Stomach (tissue), 19 donors: ENCODE data around the gene LACC1. TPM values are rescaled to one million over a fixed set of nuclear protein-coding genes. Genes with fewer than 3 reads are reported as not detected.

ENCODE experiments used
- DNase-seq, 2 donors: peaks; one replicate each; pipeline versions ENCODE4 v3.0.0 to v3.0.0-alpha.2; 2013 to 2019
- H3K27ac ChIP-seq, 5 donors: fragments of 200-600 bp in 4 of 5; sonication (generic) in 4 of 5; one replicate each; pipeline ENCODE4 v1.5.1; 2013 to 2019; ENCODE audit warnings: mild to moderate bottlenecking in 1 of 5, moderate library complexity in 1 of 5
- H3K27me3 ChIP-seq, 3 donors: fragments of 200-600 bp; sonication (generic); one replicate each; pipeline ENCODE4 v1.5.1; 2017 to 2019; ENCODE audit warnings: mixed run types in 1 of 3
- H3K36me3 ChIP-seq, 4 donors: fragments of 200-600 bp; sonication (generic); 1 replicate in 3 of 4; 2 replicates in 1 of 4; pipeline ENCODE4 v1.5.1; 2016 to 2019
- H3K4me1 ChIP-seq, 4 donors: fragments of 200-600 bp; sonication (generic); one replicate each; pipeline ENCODE4 v1.5.1; 2016 to 2019
- H3K4me3 ChIP-seq, 4 donors: fragments of 200-600 bp; sonication (generic) in 3 of 4; one replicate each; pipeline ENCODE4 v1.5.1; 2016 to 2019; ENCODE audit warnings: mild to moderate bottlenecking in 1 of 4
- H3K9me3 ChIP-seq, 4 donors: fragments of 200-600 bp; sonication (generic); one replicate each; pipeline ENCODE4 v1.5.1; 2016 to 2019
- CTCF ChIP-seq, 7 experiments: fragments of 450-650 bp in 4 of 7; fragments of 200-600 bp in 3 of 7; sonication (generic) in 3 of 7; IDR thresholded peaks; one replicate each; pipeline ENCODE4 v1.5.1; 2016 to 2019; ENCODE audit warnings: antibody characterized with exemption in 7 of 7, control low read depth in 2 of 7, mild to moderate bottlenecking in 1 of 7
- EP300 ChIP-seq: sonication (generic); formaldehyde crosslinking; IDR thresholded peaks from one replicate; pipeline ENCODE4 v1.6.1; 2017; ENCODE audit warnings: antibody characterized with exemption
- POLR2A ChIP-seq, 4 donors: fragments of 450-650 bp; IDR thresholded peaks; one replicate each; pipeline ENCODE4 v1.6.1; 2016; ENCODE audit warnings: antibody characterized with exemption in 4 of 4, control low read depth in 2 of 4, mild to moderate bottlenecking in 1 of 4, moderate library complexity in 1 of 4
- POLR2AphosphoS5 ChIP-seq, 3 donors: sonication (generic); formaldehyde crosslinking; IDR thresholded peaks; one replicate each; pipeline ENCODE4 v1.6.1; 2016; ENCODE audit warnings: antibody characterized with exemption in 3 of 3
- WGBS, 5 donors: extraction: QIAGEN DNeasy Blood & Tissue Kit in 3 of 5; methylation state at CpG; one replicate each; pipeline versions ENCODE4 v1.1.5 to v1.1.7; 2013 to 2018; 5-methylcytosine and 5-hydroxymethylcytosine counted together
- intact Hi-C: fragments of 100-400 bp; cut with DNase I; formaldehyde crosslinking; loops from one replicate; pipeline ENCODE4 v1.15.1; 2023; ENCODE audit warnings: low total_unique reads
- long read RNA-seq, 10 donors: transcript quantifications; one replicate each; lab custom pipeline, GENCODE V29; 2026
- polyA plus RNA-seq, 3 donors: library from polyadenylated mRNA; stranded (reverse); fragments of 200-250 nt; gene quantifications; one replicate each; pipeline ENCODE4 v1.2.3, GENCODE V29; 2013
- total RNA-seq, 5 donors: library from RNA; depleted of rRNA; stranded (reverse); fragments of >200 nt; gene quantifications; one replicate each; pipeline versions ENCODE4 v1.1.0 to v1.2.3, GENCODE V29; 2014 to 2016
- donor health status: healthy with polysubstance abuse.
- donor health status: Bipolar disorder and iron deficiency.
- donor health status: healthy.

LACC1 gene
- 10 to 100 TPM in 3 of 5 donors, 1 to 10 TPM in 1, under 1 TPM in 1; 0.89 to 35.6 (median 11.2) TPM for total RNA-seq
- 1 to 10 TPM; 3.6 to 7.6 (median 6.6) TPM for polyA plus RNA-seq
- long read RNA-seq, donor 1, partial matches to known transcripts: 0 of 1 reads
- long read RNA-seq, donor 1, other reads (novel, unspliced or antisense): 0 of 1 reads
- long read RNA-seq, donor 2, full-length matches to known transcripts: 1 of 1 reads
- long read RNA-seq, donor 2, partial matches to known transcripts: 0 of 1 reads
- long read RNA-seq, donor 2, other reads (novel, unspliced or antisense): 0 of 1 reads
- long read RNA-seq, donor 3, partial matches to known transcripts: 5 of 5 reads
- long read RNA-seq, donor 3, other reads (novel, unspliced or antisense): 0 of 5 reads
- long read RNA-seq, donor 4: 0 reads
- long read RNA-seq, donor 5: 0 reads
- long read RNA-seq, donor 6, full-length matches to known transcripts: 1 of 1 reads
- long read RNA-seq, donor 6, partial matches to known transcripts: 0 of 1 reads
- long read RNA-seq, donor 6, other reads (novel, unspliced or antisense): 0 of 1 reads
- long read RNA-seq, donor 7, partial matches to known transcripts: 5 of 5 reads
- long read RNA-seq, donor 7, other reads (novel, unspliced or antisense): 0 of 5 reads
- long read RNA-seq, donor 8: 0 reads
- long read RNA-seq, donor 9: 0 reads
- long read RNA-seq, donor 10: 0 reads

- H3K9me3 ChIP-seq: no peaks in the 10 kb centered on the region
- 1 to 4% (median 1%) methylated on average over 20 to 46 of the region's 48 CpGs for WGBS, 5 donors
- no peaks in the 10 kb centered on the region for H3K27me3 ChIP-seq
- intact Hi-C loops: no loop called here
- H3K4me3 ChIP-seq: peak within 1 kb of the TSS; percentile 54 to 90 (median 70)
- peaks cover 12 to 41% (median 17%) of the 10 kb centered on the region in 4 donors for H3K4me1 ChIP-seq
- no peak for DNase-seq
- TF ChIP-seq POLR2AphosphoS5 (IDR thresholded peaks at IDR 0.05) (no peak), POLR2A (IDR thresholded peaks at IDR 0.05) (no peak), EP300 (no peak), CTCF (IDR thresholded peaks at IDR 0.05) (no peak)
- H3K27ac ChIP-seq: peak within 1 kb of the TSS; percentile 95 to 99 (median 95)
- H3K36me3 ChIP-seq: peaks cover 0 to 4% (median 2%) of the 10 kb centered on the region in 4 donors
These were observed at the start of gene LACC1 for GRCh38 chr13:43879755-43880181. Gene LACC1, plus strand, starts transcription at chr13:43879904. Its CDS starts 1,082 bp downstream, at chr13:43880986.

GRCh38 chr13:43830497-43830881 lies 49.2 kb upstream of the LACC1 start:
- Histone ChIP-seq H3K27me3 (no peaks in the 10 kb centered on the region), H3K9me3 (no peaks in the 10 kb centered on the region), H3K36me3 (no peaks in the 10 kb centered on the region), H3K4me3 (no peak overlapping the region), H3K4me1 (peaks cover 0 to 3% (median 0%) of the 10 kb centered on the region in 4 donors), H3K27ac (peak overlapping the region in 1 of 5 donors; percentile 50)
- no peak for DNase-seq
- WGBS, 5 donors: 45 to 69% (median 64%) methylated on average over 5 of the region's 5 CpGs
- intact Hi-C loops: no loop called here
- TF ChIP-seq EP300: no peak
- no peak for TF ChIP-seq POLR2A (IDR thresholded peaks at IDR 0.05)

GRCh38 chr13:43831088-43831487 lies 48.6 kb upstream of the LACC1 start:
- 60 to 78% (median 71%) methylated on average over 2 of the region's 2 CpGs for WGBS, 5 donors

GRCh38 chr13:43835701-43836100 lies 44.0 kb upstream of the LACC1 start:
- peaks cover 0 to 2% (median 0%) of the 10 kb centered on the region in 4 donors for H3K9me3 ChIP-seq
- no peak for DNase-seq
- H3K4me1 ChIP-seq: peaks cover 0 to 3% (median 0%) of the 10 kb centered on the region in 4 donors
- TF ChIP-seq CTCF (IDR thresholded peaks at IDR 0.05) (no peak), POLR2A (IDR thresholded peaks at IDR 0.05) (no peak), EP300 (no peak), POLR2AphosphoS5 (IDR thresholded peaks at IDR 0.05) (no peak)
- H3K27me3 ChIP-seq: no peaks in the 10 kb centered on the region
- WGBS, 5 donors: 53 to 76% (median 72%) methylated on average over 2 of the region's 2 CpGs
- no peaks in the 10 kb centered on the region for H3K36me3 ChIP-seq
- intact Hi-C loops: no loop called here
- no peak overlapping the region for H3K27ac ChIP-seq
- H3K4me3 ChIP-seq: no peak overlapping the region

More at GRCh38 chr13:43831088-43831487, 48.6 kb upstream of the LACC1 start:
- no peaks in the 10 kb centered on the region for H3K27me3 ChIP-seq
- H3K27ac ChIP-seq: no peak overlapping the region
- no peaks in the 10 kb centered on the region for H3K36me3 ChIP-seq
- no peaks in the 10 kb centered on the region for H3K9me3 ChIP-seq
- peaks cover 0 to 3% (median 0%) of the 10 kb centered on the region in 4 donors for H3K4me1 ChIP-seq
- intact Hi-C loops: no loop called here
- DNase-seq: no peak
- TF ChIP-seq POLR2AphosphoS5 (IDR thresholded peaks at IDR 0.05) (no peak), EP300 (no peak), CTCF (IDR thresholded peaks at IDR 0.05) (no peak), POLR2A (IDR thresholded peaks at IDR 0.05) (no peak)
- H3K4me3 ChIP-seq: no peak overlapping the region
